Stimulated activated naive CD4-positive, alpha-beta T cell (primary cell): Measurements from ENCODE around the gene ADGRG6.

Source experiments
- DNase-seq, 6 experiments: peaks; one replicate each; lab custom pipeline; 2025; lab: John Stamatoyannopoulos, UW

ADGRG6 gene

GRCh38 chr6:142485256-142485655 lies 183.4 kb downstream of the ADGRG6 start:
- DNase-seq = no peak

GRCh38 chr6:142489722-142490610 lies 188.2 kb downstream of the ADGRG6 start:
- DNase-seq = no peak
